K562 (cell line): ENCODE measurements around the gene RPN1. TPM values are rescaled to one million over a fixed set of nuclear protein-coding genes. Genes with fewer than 3 reads are reported as not detected.
A peak's percentile ranks its signal among the peaks of the same experiment; 100 is the strongest.

ENCODE experiments used
- IRF2 ChIP-seq: sonication (generic); formaldehyde crosslinking; IDR thresholded peaks from 2 replicates; pipeline ENCODE4 v1.8.1; 2022; ENCODE audit warnings: mild to moderate bottlenecking, missing genetic modification reagents
- LCOR ChIP-seq: sonication (generic); formaldehyde crosslinking; IDR thresholded peaks from 2 replicates; pipeline ENCODE4 v1.8.0; 2022; ENCODE audit warnings: mild to moderate bottlenecking, missing genetic modification reagents
- PATZ1 ChIP-seq: fragments of 250-450 bp; sonication (Bioruptor Pico); IDR thresholded peaks from 2 replicates; pipeline ENCODE4 v1.5.0; 2020; ENCODE audit warnings: mild to moderate bottlenecking, borderline replicate concordance
- PHB ChIP-seq: fragments of 250-450 bp; sonication (Bioruptor Pico); IDR thresholded peaks from 2 replicates; pipeline ENCODE4 v1.5.0; 2021
- PHF20 ChIP-seq: fragments of 450-650 bp; IDR thresholded peaks from 2 replicates; pipeline ENCODE4 v1.6.1; 2018; ENCODE audit not compliant: partially characterized antibody
- POLR2A ChIP-seq: fragments of 450-650 bp; conservative IDR thresholded peaks from 2 replicates; pipeline ENCODE4 v1.6.1; 2016
- RFX1 ChIP-seq: fragments of 450-650 bp; IDR thresholded peaks from 2 replicates; pipeline ENCODE4 v1.6.1; 2016; ENCODE audit warnings: mild to moderate bottlenecking, moderate library complexity
- RREB1 ChIP-seq: fragments of 250-450 bp; sonication (Bioruptor Pico); IDR thresholded peaks from 2 replicates; pipeline ENCODE4 v1.4.0; 2020
- TFE3 ChIP-seq: fragments of 450-650 bp; formaldehyde crosslinking; IDR thresholded peaks from 2 replicates; pipeline ENCODE4 v1.4.0; 2020; ENCODE audit warnings: mild to moderate bottlenecking, mixed read lengths
- THAP7 ChIP-seq: fragments of 250-450 bp; sonication (Bioruptor Pico); IDR thresholded peaks from 2 replicates; pipeline ENCODE4 v1.5.0; 2021
- THRAP3 ChIP-seq: fragments of 450-650 bp; IDR thresholded peaks from 2 replicates; pipeline ENCODE4 v1.6.1; 2016; ENCODE audit warnings: mild to moderate bottlenecking, inconsistent platforms, borderline replicate concordance
- ZBTB7A ChIP-seq: IDR thresholded peaks from 2 replicates; pipeline ENCODE4 v1.6.1; 2011; ENCODE audit warnings: low read depth, mild to moderate bottlenecking, low read length, moderate library complexity, borderline replicate concordance; ENCODE audit not compliant: control insufficient read depth
- ZNF263 ChIP-seq: sonication (generic); formaldehyde crosslinking; IDR thresholded peaks from 2 replicates; pipeline ENCODE4 v1.8.0; 2022; ENCODE audit warnings: mild to moderate bottlenecking, missing genetic modification reagents, borderline replicate concordance
- polyA plus RNA-seq, 8 experiments: library from polyadenylated mRNA; depleted of rRNA in 4 of 8; stranded (reverse) in 5 of 8; unstranded in 3 of 8; fragments of >200 nt; fragmentation: Nextera tagmentation in 2 of 8; fragmentation: Illumina TruSeq in 1 of 8; extraction: Ambion mirVana in 2 of 8; extraction: Trizol in 1 of 8; gene quantifications; 2 replicates each; pipeline versions ENCODE4 v1.2.1 to v1.2.3, GENCODE V29; 2011 to 2014; ENCODE audit warnings: inconsistent platforms in 1 of 8, missing spikeins in 1 of 8
- total RNA-seq, 7 experiments: library from RNA; depleted of rRNA in 6 of 7; stranded (reverse); fragments of >200 nt in 6 of 7; fragmentation: Illumina TruSeq in 2 of 7; extraction: Trizol in 2 of 7; gene quantifications; 2 replicates each; pipeline versions ENCODE4 v1.2.1 to v1.2.3, GENCODE V29; 2011 to 2021; ENCODE audit warnings: low replicate concordance in 1 of 7
- TF ChIP-seq, protein P1 (sequence below), 2 experiments: fragments of 450-650 bp; IDR thresholded peaks; 2 replicates each; pipeline ENCODE4 v1.6.1; 2016
- TF ChIP-seq, protein P2 (sequence below): fragments of 250-450 bp; sonication (Bioruptor Pico); IDR thresholded peaks from 2 replicates; pipeline ENCODE4 v1.8.0; 2021; ENCODE audit warnings: borderline replicate concordance, mild to moderate bottlenecking, moderate library complexity; ENCODE audit not compliant: poor library complexity, severe bottlenecking

RPN1 gene
- total and polyA plus RNA-seq, 9 of the 15 experiments (the other 6 are each of a cell fraction or from before 2014, with no cell fraction given): 39.5 to 300 (median 148) TPM

DNA sequence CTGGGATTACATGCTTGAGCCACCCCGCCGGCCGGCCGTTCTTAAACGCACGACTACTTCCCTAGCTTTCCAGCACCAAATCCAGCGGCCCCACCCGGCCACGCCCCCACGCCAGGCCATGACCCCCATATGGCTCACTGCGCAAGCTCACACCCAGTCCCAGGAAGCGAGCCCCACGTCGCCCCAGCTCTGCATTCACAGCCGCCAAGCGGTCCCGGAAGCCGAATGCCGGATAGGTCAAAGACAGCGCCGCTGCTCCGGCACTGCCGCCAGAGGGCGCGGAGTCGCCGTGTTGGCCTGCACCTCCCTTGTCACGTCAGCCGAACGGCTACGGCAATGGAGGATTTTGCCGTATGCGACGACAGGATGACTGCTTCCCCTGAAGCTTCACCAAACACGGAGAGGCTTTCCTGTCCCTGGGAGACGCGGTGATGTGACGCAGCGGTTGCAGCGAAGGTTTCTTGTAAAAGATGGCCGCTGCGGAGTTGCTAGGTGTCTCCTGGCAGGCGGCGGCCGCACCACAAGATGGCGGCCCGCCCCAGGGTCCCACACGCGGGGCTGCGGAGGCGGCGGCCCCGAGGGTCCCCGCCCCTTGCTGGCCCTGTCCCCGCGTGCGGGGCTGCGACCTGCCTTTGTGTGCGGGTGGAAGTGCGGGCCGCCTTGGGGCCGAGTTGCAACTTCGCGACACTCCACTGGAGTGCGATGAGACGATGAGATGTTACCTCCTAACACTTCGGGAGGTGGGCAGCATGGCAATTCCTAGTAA is 30.2 kb upstream of the RPN1 start (continued):
- TF ChIP-seq RREB1 (CRISPR knock-in tag): no peak
- no peak for TF ChIP-seq PHB (CRISPR knock-in tag)
- TF ChIP-seq THRAP3: no peak
- TF ChIP-seq LCOR: peak; percentile 95
- TF ChIP-seq PATZ1 (CRISPR knock-in tag): no peak
- TF ChIP-seq RFX1: peak; percentile 45; the same call in 1 of the 2 replicates
- peak; percentile 74 for TF ChIP-seq PHF20
- no peak for TF ChIP-seq THAP7
- no peak for TF ChIP-seq IRF2 (CRISPR knock-in tag)
- no peak for TF ChIP-seq ZNF263
- peak; percentile 96 for TF ChIP-seq ZBTB7A
- TF ChIP-seq, protein P1, sequence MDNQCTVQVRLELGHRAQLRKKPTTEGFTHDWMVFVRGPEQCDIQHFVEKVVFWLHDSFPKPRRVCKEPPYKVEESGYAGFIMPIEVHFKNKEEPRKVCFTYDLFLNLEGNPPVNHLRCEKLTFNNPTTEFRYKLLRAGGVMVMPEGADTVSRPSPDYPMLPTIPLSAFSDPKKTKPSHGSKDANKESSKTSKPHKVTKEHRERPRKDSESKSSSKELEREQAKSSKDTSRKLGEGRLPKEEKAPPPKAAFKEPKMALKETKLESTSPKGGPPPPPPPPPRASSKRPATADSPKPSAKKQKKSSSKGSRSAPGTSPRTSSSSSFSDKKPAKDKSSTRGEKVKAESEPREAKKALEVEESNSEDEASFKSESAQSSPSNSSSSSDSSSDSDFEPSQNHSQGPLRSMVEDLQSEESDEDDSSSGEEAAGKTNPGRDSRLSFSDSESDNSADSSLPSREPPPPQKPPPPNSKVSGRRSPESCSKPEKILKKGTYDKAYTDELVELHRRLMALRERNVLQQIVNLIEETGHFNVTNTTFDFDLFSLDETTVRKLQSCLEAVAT (IDR thresholded peaks at IDR 0.05): no peak
- TF ChIP-seq, protein P2, sequence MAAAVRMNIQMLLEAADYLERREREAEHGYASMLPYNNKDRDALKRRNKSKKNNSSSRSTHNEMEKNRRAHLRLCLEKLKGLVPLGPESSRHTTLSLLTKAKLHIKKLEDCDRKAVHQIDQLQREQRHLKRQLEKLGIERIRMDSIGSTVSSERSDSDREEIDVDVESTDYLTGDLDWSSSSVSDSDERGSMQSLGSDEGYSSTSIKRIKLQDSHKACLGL (CRISPR knock-in tag): no peak
- TF ChIP-seq POLR2A: peak; percentile 89
- no peak for TF ChIP-seq TFE3
